Activated CD4-positive, alpha-beta T cell treated with anti-CD3 and anti-CD28 coated beads for 48 hours (primary cell): Measurements from ENCODE around the gene PNPLA4.
A peak's percentile ranks its signal among the peaks of the same experiment; 100 is the strongest.

Experiments used
- DNase-seq: peaks from one replicate; pipeline ENCODE4 v3.0.0-alpha.2; 2020

PNPLA4 gene, protein sequence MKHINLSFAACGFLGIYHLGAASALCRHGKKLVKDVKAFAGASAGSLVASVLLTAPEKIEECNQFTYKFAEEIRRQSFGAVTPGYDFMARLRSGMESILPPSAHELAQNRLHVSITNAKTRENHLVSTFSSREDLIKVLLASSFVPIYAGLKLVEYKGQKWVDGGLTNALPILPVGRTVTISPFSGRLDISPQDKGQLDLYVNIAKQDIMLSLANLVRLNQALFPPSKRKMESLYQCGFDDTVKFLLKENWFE

DNA sequence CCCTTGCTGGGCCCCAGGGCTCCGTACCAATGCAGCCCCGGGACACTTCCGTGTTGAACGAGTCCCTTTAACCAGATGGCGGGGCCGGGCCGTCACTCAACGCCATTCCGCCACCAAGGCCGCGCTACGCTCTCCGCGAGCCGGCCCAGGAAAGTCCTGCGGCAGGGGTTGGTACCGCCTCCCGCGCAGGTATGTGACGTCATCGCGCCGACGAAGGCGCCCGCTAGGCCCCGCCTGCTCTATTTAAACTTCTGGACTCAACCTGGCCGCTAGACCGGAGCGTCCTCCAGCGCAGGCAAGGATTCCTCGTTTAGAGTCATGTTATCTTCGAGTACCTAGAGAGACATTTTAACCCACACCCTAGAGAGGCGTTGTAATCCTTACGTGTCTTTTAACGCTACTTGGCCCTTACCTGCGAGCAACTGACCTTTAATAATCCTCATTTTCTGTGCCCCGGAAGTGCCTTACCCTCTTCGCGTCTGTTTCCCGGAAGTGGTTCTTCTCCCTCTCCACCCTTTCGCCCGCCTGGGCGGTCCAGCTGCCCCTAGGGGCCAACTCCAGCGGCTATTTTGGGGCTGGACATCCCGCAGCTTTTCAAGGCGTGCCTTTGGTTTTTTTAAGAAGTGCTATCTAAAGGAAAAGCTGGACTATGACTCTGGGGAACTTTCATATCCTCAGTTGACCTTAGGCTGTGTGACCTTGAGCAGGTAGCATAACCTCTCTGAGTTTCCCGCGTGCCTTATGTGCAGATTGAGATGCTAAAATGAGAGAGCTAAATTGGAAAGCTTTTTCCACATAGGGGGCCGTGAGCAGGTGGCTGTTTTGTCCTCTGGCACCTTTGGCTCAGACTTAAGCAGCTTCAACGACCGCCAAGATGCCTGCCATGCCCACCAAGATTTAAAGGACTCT, at the start of gene PNPLA4:
TSS of gene PNPLA4 (minus strand) at position 155 of the 909 bp plus-strand sequence. CDS start 1,294 bp downstream, outside the sequence.
- DNase-seq = peak; percentile 86

DNA sequence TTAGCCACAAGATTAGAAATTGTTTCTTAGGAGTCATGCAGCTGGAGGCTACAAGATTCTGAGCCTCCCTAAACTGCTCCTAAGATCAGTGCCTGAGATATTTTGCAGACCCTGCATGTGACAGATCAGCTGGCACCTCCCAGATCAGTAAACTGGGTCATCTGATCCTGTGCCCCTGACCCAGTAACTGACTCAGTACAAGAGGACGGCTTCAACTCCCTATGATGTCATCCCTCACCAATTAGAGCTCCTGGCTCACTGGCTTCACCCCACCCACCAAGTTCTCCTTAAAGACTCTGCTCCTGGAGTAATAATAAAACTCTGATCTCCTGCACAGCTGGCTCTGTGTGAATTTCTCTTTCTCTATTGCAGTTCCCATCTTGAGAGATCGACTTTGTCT, 45.4 kb upstream of the PNPLA4 start:
- no peak for DNase-seq

DNA sequence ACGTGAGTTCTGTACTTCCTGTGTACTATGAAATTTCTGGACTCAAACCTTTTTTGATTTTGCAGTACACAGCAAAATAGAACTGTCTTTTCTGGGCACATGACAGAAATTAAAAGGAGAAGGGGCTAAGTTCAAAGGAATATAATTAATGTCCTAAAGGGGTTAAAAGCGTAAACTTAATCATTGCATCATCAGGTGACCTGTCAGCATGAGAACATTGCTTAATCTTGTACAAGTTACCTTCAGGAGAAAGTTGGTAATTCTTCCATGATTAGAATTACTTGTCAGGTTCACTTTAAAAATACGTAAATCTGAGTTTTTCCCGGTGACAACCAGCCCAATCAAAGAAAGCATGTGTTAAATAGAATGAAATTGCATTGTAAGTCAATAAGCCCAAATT, 43.2 kb upstream of the PNPLA4 start:
- no peak for DNase-seq

DNA sequence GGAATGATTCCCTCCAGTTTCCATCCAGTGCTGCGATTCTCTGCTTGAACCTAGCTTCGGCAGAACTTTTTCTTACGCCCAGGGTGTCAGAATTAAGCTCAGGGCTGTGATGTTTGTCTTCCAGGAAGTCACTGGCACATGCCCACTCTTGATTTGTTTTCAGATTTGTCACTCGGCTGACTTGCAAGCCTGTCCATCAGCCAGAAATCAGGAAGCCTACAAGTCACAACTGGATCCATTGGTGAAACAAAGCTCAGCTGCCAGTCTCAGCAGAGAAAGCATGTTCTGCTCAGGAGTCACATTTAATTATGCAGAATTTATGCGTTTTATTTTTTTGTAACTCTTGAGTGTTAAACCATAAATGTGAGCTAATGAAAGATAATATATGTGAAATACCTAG, 38.2 kb upstream of the PNPLA4 start:
- DNase-seq = no peak

DNA sequence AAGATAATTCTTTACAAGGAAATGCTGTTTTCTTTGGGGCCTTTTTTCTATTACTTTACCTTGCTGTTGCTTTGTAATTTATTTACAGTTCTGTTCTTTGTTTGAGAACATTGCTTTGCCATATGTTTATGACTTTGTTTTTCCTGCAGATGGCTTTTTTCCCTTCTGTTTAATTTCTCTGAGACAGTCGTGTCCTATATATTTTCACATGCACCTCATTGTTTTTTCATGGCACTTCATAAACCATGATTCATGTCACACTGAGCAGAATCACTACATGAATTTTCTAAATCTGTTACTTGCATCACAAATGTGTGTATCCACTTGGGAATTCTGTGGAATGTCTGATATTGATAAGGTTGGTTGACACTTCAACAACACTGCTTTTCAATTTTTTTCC, 33.0 kb upstream of the PNPLA4 start:
- no peak for DNase-seq

DNA sequence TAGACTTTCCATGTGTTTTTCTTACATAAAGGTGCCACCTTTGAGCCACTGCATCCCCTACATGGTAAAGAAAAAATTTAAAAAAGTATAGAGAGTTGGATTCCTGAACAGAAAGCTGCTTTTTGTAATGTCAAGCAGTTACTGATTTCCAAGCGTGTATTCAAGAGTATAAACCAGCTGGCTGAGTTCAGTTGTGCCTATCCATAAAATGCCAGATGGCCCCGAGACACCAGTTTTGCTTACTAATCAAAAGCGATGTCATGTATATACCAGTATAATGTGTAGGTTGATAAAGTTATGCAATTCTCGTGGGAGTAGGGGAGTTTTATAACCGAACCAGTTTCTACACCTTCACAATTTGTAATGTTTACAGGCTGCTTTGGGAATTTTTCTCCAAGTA, 26.2 kb upstream of the PNPLA4 start:
- no peak for DNase-seq

DNA sequence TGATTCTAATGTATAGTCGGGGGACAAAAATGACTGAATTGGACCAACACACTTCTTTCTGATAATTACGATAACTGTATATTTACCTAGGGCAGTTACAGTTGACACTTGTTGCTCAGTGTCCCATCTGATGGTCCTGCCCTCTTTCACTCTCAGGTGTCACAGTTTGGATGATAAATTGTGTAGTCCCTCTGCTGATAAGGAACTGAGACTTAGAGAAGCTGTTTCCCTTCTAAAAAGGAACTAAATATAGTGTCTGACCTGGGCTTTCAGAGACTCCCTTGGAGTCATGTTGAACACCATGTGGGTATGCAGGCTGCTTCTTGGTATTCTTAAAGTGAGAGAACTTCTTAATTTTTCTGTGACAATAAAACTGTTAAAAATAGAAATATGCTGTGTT, 23.7 kb upstream of the PNPLA4 start:
- DNase-seq = no peak

DNA sequence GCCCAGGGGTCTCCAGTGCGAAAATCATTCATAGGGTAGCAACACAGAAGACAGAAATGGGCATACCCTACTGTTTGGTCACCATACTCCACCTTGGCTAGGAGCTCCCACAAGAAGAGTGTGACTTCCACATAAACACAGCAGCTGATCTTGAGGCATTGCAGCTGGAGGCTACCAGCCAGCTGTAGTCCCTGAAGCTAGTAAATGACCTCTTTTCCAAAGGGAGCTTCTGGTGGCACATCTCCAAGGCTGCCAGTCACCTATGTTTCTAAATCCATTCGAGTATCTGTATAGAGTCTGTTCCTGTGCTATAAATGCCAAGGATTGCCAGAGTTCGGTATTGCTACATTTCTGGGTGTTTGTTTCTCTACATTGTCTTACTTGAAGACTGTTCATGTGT, 21.3 kb upstream of the PNPLA4 start:
- no peak for DNase-seq

DNA sequence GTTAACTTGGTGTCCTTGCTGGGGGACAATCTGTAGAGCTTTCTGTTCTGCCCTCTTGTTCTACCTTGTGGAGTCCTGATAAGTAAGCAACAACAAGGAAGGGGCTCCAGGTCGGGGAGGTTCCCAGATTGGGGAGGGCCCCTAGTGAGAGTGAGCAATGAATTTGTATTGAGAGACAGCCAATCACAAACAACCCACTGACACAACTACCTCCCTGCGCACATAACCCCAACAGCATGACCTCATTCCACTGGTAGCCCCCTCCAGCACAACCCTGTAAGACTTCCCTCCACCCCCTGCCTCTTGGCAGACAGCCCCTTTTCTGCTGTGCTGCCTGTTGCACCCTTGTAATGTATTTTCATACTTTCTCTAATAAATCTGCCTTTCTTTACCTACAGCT, 19.7 kb upstream of the PNPLA4 start:
- DNase-seq = no peak

DNA sequence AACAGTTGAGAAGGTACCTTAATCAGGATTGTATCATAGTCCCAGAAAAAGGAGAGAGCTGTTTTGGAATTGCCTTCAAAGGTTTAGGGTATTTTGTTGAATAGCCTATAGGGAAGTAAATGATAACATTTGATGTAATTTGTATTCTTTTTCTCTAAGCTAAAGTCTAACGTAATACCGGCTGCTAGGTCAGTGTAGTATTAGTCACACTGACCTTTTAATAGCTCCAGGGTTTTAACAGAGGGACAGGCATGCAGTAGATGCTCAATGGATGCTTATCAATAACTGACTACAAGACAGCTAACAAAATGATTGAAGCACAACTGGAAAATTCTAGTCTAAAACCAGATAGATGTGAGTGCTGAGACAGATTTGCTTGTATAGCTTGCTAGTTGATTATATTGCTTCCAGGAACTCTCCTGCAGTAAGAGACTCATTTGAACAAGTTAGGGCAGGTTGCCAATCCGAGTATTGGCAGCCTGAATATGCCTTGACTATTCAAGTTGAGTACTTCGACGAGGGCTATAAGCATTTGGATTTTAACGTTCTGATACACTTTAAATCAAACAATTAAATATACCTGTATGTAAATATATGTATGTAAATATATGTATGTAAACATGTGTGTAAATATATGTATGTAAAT, 16.5 kb upstream of the PNPLA4 start:
- DNase-seq = no peak

DNA sequence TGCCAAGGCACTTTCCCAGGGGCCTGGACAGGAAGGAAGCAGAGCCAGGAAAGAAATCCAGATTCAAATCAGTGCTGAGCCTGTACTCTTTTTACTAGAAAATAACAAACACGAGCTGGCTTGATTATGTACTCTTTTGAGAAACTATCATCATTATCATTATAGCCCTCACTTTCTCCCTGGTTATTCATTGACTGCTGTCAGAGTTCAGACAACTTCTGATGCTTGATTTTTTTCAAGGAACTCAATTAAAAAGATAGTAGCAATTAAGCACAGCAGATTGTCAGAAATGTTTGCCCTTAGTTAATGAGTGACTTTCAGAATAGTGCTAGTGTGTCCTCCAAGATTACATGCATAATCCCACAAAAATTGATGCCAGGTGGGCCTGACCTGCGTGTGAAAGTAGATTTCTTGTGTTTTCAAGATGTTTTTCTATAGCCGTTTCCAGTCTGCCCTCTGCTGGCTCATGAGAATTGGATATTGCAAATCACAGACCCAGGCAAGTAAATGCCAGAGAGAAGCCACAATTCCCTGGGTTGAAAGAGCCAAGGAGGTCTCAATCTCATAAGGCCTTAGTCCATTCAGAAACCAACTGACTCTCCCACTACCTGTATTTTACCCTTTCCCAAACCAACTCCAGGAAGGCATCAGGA, 14.3 kb upstream of the PNPLA4 start:
- no peak for DNase-seq

DNA sequence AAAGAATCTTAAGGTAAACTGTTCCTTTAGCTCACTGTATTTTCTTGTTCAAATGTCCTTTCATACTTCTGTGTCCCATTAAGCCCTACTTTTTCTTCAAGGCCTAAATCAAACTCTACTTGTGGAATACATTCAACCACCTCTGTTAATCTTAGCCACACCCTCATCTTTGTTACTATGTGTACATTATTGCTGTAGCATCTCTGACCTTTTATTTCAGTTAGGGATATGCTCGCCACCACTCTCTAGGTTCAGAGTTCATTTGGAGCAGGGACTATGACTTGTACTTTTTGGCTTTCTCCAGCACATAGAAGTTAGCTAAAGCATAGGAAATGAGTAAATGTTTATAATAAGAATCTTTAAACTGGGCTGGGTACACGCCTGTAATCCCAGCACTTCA, 6.8 kb upstream of the PNPLA4 start:
- DNase-seq = no peak

DNA sequence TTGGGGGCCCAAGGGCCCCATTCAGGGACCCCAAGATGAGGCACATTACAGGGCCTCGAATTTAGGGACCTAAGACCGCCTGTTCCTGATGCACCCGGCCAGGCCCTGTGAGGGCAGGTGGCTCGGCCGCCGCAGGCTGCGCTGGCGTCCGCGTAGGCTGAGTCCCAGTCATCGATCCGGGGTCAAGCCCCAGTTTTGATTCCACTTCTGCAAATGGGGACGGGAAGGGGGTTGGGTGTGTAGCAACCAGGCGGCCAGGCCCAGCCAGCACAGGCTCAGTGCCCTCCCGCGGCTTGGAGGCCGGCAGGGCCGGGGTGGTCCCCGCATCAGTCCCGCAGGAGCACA, 327 bp downstream of the PNPLA4 start:
- DNase-seq = no peak

DNA sequence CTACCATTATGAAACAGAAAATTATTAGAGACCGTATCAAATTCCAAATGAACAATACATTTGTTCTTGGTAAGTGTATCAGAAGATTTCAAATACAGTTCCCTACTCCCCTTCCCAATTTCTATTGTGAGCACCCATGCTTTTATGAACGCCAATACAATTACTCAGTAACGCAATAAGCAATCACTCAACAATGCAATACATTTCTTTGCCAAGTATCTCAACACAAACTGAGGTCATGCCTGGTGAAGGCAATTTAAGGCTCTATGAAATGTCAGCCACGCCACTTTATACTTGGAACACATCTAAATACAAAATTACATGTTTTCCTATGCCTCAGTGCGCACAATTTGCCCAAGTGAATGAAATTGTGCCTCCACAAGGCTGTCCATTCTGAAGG, 712 bp downstream of the PNPLA4 start:
- DNase-seq = no peak

DNA sequence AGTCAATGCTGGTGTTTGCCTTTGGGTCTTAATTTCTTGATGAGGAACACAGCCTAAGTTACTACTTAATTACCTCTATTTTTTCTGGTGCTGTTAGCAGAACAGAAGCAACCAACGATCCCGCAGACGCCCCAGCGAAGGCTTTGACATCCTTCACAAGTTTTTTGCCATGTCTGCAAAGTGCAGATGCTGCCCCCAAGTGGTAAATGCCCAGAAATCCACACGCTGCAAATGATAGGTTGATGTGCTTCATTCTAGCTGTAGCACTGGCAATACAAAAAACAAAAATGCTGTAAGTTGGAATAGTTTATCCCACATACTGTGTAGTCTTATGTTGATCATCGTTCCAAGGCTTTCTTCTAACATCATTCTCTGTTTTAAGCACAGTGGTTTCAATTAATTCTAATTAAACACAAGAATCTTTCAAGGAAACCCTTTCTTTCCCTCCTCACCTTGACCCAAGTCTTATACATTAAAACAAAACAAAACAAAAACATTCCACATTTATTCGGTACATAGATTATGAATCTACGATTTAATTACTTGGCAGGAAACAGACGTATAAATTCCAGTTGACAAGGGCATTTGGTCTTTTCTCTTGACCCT, 1.2 kb downstream of the PNPLA4 start:
- DNase-seq = peak; percentile 61

DNA sequence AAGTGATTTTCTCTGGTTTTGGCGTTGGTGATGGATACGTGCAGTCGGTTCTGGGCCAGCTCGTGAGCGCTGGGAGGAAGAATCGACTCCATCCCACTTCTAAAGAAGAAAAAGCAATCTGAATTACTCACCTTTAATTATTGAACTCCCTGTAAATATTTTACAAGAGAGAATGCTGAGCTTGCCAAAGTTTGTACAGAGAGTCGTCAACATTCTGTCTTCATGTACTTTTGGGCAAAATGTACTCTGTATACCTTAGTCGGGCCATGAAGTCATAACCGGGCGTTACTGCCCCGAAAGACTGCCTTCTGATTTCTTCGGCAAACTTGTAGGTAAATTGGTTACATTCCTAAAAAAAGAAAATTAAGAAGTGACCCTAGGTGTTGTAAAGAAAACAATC, 5.5 kb downstream of the PNPLA4 start:
- no peak for DNase-seq

DNA sequence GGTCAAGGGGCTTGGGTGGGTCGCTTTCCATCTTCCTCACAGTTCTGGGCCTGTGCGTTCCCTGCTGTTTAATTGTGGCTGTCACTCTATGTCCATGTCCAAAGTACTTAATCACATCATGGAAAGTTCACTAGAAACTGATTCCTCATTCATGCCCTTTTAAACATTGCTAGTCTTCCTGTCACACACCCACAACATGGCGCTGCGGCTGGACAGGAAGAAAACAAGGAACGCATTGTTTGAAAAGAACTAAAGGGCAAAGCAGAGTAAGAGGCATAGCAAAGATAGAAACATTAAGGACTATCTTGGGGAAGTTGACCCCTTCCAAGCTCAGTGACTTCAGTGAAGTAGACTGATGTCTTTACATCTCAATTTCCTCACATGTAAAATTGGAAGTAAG, 18.4 kb downstream of the PNPLA4 start:
- DNase-seq = no peak

DNA sequence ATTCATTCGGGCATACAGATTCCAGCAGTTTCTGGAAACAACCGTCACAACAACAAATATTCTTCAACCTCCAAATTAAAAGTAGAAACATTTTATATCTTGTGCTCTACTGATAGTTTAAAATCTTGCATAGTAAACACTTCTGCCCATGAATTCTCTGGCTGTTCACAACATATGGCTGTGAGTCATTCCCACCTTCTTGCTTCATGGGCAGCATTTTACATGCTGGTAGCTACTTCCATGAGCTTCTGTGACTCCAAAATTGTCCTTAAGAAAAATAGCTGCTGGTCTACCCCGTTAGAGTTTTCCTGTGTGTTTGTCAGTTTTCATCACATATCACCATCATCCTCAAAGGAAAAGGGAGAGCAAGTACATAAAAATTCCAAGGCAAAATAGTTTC, 22.7 kb downstream of the PNPLA4 start:
- no peak for DNase-seq

DNA sequence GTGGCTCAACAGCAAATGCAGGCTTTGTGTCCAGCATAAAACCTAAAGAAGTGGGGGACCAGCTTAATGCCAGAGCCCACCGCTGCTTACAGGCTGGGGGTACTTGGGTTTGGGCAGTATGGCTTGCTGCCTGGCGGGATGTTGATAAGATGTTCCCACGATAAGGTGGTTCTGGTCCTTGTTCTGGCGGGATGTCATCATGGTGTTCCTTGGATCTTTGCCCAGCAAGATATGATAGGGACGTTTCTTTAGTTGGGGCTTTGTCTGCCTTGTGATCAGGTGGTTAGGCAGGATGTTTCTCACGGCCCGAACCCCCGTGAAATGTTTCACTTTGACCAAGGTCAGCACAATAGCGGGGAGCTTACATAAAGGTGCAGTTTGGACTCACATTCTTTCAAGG, 35.3 kb downstream of the PNPLA4 start:
- DNase-seq = no peak

DNA sequence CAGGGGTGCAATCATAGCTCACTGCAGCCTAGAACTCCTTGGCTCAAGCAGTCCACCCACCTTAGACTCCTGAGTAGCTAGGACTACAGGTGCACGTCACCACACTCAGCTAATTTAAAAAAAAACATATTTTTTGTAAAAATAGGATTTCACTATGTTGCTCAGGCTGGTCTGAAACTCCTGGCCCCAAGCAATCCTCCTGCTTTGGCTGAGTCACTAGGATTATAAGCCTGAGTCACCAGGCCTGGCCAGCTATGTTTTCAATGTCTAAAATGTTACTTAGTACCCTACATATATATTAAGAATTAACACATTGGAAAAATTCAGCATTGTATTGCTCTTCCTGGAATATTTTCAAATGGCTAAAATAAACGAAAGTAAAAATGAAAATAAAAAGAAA, 37.5 kb downstream of the PNPLA4 start:
- no peak for DNase-seq

DNA sequence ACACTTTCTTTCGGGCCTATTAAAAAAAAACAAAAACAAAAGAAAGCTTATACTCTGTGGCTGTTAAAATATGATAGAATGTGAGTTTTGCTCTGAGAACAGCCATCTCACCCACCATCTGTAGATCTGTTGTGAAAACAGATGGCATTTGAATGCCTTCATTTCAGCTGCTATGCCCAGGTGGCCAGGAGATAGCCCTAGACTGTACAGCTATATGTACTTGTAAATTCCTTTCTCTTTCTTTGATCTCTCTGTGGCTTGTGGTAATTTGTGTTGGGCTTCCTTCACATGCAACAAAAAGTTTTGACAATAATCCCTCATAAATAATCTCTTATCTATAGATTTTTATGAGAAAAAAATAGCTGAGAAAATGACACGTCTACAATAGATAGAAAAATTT, 38.1 kb downstream of the PNPLA4 start:
- no peak for DNase-seq

DNA sequence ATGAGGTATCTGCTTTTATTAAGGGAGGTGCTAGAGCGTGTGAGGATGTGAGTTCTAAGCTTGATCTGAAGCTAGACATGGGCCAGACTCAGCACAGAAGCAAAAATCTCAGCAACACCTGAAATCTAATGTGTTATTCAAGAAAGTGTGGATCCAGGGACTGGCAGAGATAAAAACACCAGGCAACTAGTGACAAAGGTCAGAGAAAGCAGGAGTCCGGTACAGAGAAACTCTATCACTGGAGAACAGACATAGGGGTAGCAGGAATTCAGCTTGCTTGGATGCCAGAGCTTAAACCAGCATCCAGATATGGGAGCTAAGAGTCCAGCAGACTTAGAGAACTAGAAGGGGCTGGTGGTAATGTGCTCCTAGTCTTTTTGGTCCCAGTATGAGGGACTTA, 50.3 kb downstream of the PNPLA4 start:
- DNase-seq = no peak

DNA sequence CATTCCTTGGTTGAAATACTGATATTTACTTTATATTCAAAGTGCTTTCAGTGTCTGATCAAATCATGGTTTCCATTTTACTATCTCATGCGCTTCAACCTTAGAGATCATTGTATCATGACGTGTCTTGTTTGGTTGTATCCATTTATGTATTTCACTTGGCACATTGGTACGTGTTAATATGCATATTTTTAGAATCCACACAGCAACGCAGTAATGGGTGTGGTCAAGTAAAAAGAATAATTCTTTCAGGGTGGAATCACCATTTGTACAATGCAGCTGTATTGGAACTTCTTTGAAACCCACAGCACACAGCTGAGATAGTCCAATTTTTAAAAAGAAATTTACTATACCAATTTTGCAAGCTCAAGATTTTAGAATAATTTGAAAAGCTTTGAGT, 55.2 kb downstream of the PNPLA4 start:
- no peak for DNase-seq
